Heart right ventricle (tissue), 16 donors: Measurements from ENCODE around the gene FSTL3. TPM values are rescaled to one million over a fixed set of nuclear protein-coding genes. Genes with fewer than 3 reads are reported as not detected.
A peak's percentile ranks its signal among the peaks of the same experiment; 100 is the strongest.

Experiments
- ATAC-seq, 8 donors: fragments of 200-7000 bp; cut with Tn5 transposase; one replicate each; pipeline ENCODE4 v1.9.1; 2020; ENCODE audit warnings: mild to moderate bottlenecking in 8 of 8, moderate library complexity in 8 of 8, moderate number of reproducible peaks in 1 of 8
- DNase-seq, 2 donors: peaks; one replicate each; pipeline ENCODE4 v3.0.0-alpha.2; 2020
- H3K27ac ChIP-seq, 10 donors: fragments of 200-600 bp; sonication (generic) in 2 of 10; one replicate each; pipeline versions ENCODE4 v1.5.0 to v1.8.0; 2020 to 2022; ENCODE audit warnings: mild to moderate bottlenecking in 3 of 10
- H3K27me3 ChIP-seq, 7 donors: fragments of 200-600 bp; one replicate each; pipeline ENCODE4 v1.8.0; 2021 to 2022; ENCODE audit warnings: mild to moderate bottlenecking in 2 of 7
- H3K36me3 ChIP-seq, 9 donors: fragments of 200-600 bp; sonication (generic) in 1 of 9; one replicate each; pipeline versions ENCODE4 v1.5.0 to v1.8.0; 2020 to 2022; ENCODE audit warnings: mild to moderate bottlenecking in 2 of 9
- H3K4me1 ChIP-seq, 9 donors: fragments of 200-600 bp; sonication (generic) in 1 of 9; one replicate each; pipeline versions ENCODE4 v1.5.0 to v1.8.0; 2020 to 2022; ENCODE audit warnings: mild to moderate bottlenecking in 4 of 9
- H3K4me3 ChIP-seq, 10 donors: fragments of 200-600 bp; sonication (generic) in 2 of 10; one replicate each; pipeline versions ENCODE4 v1.5.0 to v1.8.0; 2020 to 2022; ENCODE audit warnings: mild to moderate bottlenecking in 7 of 10, moderate library complexity in 2 of 10
- H3K9me3 ChIP-seq, 11 donors: fragments of 200-600 bp in 10 of 11; sonication (generic) in 2 of 11; one replicate each; pipeline versions ENCODE4 v1.5.0 to v1.8.0; 2013 to 2022; ENCODE audit warnings: mild to moderate bottlenecking in 2 of 11, control low read depth in 1 of 11, moderate library complexity in 1 of 11
- WGBS, 2 donors: extraction: QIAGEN DNeasy Blood & Tissue Kit; methylation state at CpG; one replicate each; pipeline ENCODE4 v1.1.7; 2013; ENCODE audit warnings: inconsistent platforms in 1 of 2; 5-methylcytosine and 5-hydroxymethylcytosine counted together
- intact Hi-C, 10 donors: fragments of 100-400 bp; cut with DNase I; formaldehyde crosslinking; loops; one replicate each; pipeline versions ENCODE4 v1.11.1 to v1.14.2; 2022
- polyA plus RNA-seq, 2 donors: library from polyadenylated mRNA; stranded (reverse); fragments of 200-250 nt; gene quantifications; one replicate each; pipeline ENCODE4 v1.2.3, GENCODE V29; 2013
- total RNA-seq, 10 donors: library from RNA; stranded (reverse); fragmentation: NEBNext Ultra II Directional in 3 of 10; extraction: Animal tissue kit (Norgen Biotek cat#: 25700) in 3 of 10; gene quantifications; one replicate each; pipeline versions ENCODE4 v1.2.1 to v1.2.4, GENCODE V29; 2021 to 2023
- TF ChIP-seq, protein P1 (sequence below), 9 donors: fragments of 200-600 bp; sonication (generic) in 2 of 9; IDR thresholded peaks; one replicate each; pipeline versions ENCODE4 v1.5.0 to v1.8.0; 2021 to 2022; ENCODE audit warnings: antibody characterized with exemption in 9 of 9, mild to moderate bottlenecking in 5 of 9, moderate library complexity in 1 of 9
- donor health status: Arrhythmogenic right ventricular cardiomyopathy.
- donor health status: ischemic (EF 13 %, LVEDD 7.1; RV severe dilation, severe dysfunction).
- donor health status: healthy with polysubstance abuse.
- donor health status: DM: no; HTN: yes; CAD: no.
- donor health status: DM: no; HTN: no; CAD: no.
- donor health status: ischemic (EF 25% LVEDD 6.9; RV normal size, moderate dysfunction).
- donor health status: ischemic (EF 25% LVEDD 5.7; RV mildly dilated, moderate dysfunction).
- donor health status: healthy.
- donor health status: DM: yes; HTN: yes; CAD: no.
- donor health status: Ischemic cardiomyopathy.
- donor health status: ischemic (EF 35%, LVEDD 5.7; RV mildly dilated, moderate dysfunction).
- donor health status: nonischemic (EF 11% LVEDD 7.7; RV severe dilation, severe dysfunction).
- donor health status: DM: yes; HTN: yes; CAD: no.
- donor health status: PGD.
- donor health status: ischemic (EF 29% LVEDD 5.4; RV normal size, mild dysfunction).
- donor health status: nonischemic (EF 23%, LVEDD 6.1; RV moderate dilation, normal function).

Gene FSTL3
- total and polyA plus RNA-seq, 12 donors = 33.4 to 279 (median 84.7) TPM

- TF ChIP-seq, protein P1, sequence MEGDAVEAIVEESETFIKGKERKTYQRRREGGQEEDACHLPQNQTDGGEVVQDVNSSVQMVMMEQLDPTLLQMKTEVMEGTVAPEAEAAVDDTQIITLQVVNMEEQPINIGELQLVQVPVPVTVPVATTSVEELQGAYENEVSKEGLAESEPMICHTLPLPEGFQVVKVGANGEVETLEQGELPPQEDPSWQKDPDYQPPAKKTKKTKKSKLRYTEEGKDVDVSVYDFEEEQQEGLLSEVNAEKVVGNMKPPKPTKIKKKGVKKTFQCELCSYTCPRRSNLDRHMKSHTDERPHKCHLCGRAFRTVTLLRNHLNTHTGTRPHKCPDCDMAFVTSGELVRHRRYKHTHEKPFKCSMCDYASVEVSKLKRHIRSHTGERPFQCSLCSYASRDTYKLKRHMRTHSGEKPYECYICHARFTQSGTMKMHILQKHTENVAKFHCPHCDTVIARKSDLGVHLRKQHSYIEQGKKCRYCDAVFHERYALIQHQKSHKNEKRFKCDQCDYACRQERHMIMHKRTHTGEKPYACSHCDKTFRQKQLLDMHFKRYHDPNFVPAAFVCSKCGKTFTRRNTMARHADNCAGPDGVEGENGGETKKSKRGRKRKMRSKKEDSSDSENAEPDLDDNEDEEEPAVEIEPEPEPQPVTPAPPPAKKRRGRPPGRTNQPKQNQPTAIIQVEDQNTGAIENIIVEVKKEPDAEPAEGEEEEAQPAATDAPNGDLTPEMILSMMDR (IDR thresholded peaks at IDR 0.05) = peak in 8 of 9 donors; percentile 27 to 68 (median 52)
- peaks cover 10 to 43% (median 33%) of the 10 kb centered on the region in 9 donors for H3K4me1 ChIP-seq
Observed at GRCh38 chr19:680287-681028, 4.3 kb downstream of the FSTL3 start.

DNA sequence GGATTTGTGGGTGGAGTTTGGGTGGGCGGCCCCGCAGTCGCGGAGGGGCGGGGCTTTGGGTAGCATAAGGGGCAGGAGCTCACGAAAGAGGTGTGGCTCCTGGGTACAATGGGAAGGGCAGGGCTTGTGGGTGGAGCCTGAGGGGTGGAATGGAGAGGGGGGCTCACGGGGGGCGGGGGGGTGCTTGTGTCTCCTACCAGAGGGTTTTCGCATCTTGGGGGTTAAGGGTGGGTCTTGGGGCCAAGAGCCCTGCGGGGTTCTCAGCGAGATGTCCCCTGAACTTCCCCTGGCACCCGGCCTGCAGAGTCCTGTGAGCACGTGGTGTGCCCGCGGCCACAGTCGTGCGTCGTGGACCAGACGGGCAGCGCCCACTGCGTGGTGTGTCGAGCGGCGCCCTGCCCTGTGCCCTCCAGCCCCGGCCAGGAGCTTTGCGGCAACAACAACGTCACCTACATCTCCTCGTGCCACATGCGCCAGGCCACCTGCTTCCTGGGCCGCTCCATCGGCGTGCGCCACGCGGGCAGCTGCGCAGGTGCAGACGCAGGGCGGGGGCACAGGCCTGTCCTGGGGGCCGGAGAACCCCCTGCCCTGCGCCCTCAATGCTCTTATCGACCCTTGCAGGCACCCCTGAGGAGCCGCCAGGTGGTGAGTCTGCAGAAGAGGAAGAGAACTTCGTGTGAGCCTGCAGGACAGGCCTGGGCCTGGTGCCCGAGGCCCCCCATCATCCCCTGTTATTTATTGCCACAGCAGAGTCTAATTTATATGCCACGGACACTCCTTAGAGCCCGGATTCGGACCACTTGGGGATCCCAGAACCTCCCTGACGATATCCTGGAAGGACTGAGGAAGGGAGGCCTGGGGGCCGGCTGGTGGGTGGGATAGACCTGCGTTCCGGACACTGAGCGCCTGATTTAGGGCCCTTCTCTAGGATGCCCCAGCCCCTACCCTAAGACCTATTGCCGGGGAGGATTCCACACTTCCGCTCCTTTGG is 5.1 kb downstream of the FSTL3 start:
- Histone ChIP-seq H3K27ac (peak overlapping the region in 8 of 10 donors; percentile 37 to 99 (median 96)), H3K4me3 (peak overlapping the region in 7 of 10 donors; percentile 18 to 87 (median 73)), H3K36me3 (peaks cover 0 to 13% (median 0%) of the 10 kb centered on the region in 9 donors), H3K9me3 (no peaks in the 10 kb centered on the region), H3K4me1 (peaks cover 7 to 38% (median 27%) of the 10 kb centered on the region in 9 donors), H3K27me3 (peaks cover 0 to 14% (median 0%) of the 10 kb centered on the region in 7 donors)
- intact Hi-C loops = loop anchor here in 1 of 10 donors (2.0 kb wide), 1 partner anchor 19 kb away; the partner anchor contains the start of gene RNF126
- DNase-seq (peak; percentile 90), ATAC-seq (peak in 1 of 8 donors; percentile 3)
- 69 to 74% methylated on average over 54 of the region's 54 CpGs for WGBS, 2 donors
- TF ChIP-seq, protein P1 (IDR thresholded peaks at IDR 0.05) = no peak

More at GRCh38 chr19:680287-681028, 4.3 kb downstream of the FSTL3 start:
- peak overlapping the region; percentile 84 to 99 (median 97) for H3K27ac ChIP-seq
- DNase-seq = peak; percentile 99 to 100
- peak overlapping the region; percentile 49 to 87 (median 76) for H3K4me3 ChIP-seq
- H3K36me3 ChIP-seq = peaks cover 0 to 13% (median 0%) of the 10 kb centered on the region in 9 donors
- intact Hi-C loops = loop anchor here in 1 of 10 donors (2.0 kb wide), 1 partner anchor 18 kb away; the partner anchor contains the start of gene RNF126
- 1 to 2% methylated on average over 68 to 70 of the region's 70 CpGs for WGBS, 2 donors
- H3K9me3 ChIP-seq = no peaks in the 10 kb centered on the region
- peak; percentile 82 to 91 (median 88) for ATAC-seq
- H3K27me3 ChIP-seq = peaks cover 0 to 20% (median 0%) of the 10 kb centered on the region in 7 donors

- 79 to 86% methylated on average over 25 of the region's 25 CpGs for WGBS, 2 donors
- H3K4me1 ChIP-seq = peaks cover 2 to 25% (median 15%) of the 10 kb centered on the region in 9 donors
- H3K4me3 ChIP-seq = no peak overlapping the region
- H3K9me3 ChIP-seq = no peaks in the 10 kb centered on the region
- intact Hi-C loops = no loop called here
- ATAC-seq = no peak
- TF ChIP-seq, protein P1 (IDR thresholded peaks at IDR 0.05) = no peak
- H3K36me3 ChIP-seq = peaks cover 0 to 13% (median 0%) of the 10 kb centered on the region in 9 donors
- DNase-seq = no peak
- peaks cover 0 to 3% (median 0%) of the 10 kb centered on the region in 7 donors for H3K27me3 ChIP-seq
- H3K27ac ChIP-seq = no peak overlapping the region
Observed at GRCh38 chr19:682678-683320, 6.6 kb downstream of the FSTL3 start.
